Measurements from ENCODE around the gene GREB1.

- no peak for TF ChIP-seq EZH2 (IDR thresholded peaks at IDR 0.05; ENCODE audit: borderline replicate concordance, insufficient read depth, low read length, poor library complexity, severe bottlenecking)
- TF ChIP-seq CTCF (IDR thresholded peaks at IDR 0.05; ENCODE audit: poor library complexity, severe bottlenecking), result no peak
- no peak for TF ChIP-seq EP300 (conservative IDR thresholded peaks at IDR 0.05; ENCODE audit: poor library complexity, severe bottlenecking)
- no peak for TF ChIP-seq POLR2AphosphoS5 (IDR thresholded peaks at IDR 0.05)
- no peak for TF ChIP-seq SMC3 (conservative IDR thresholded peaks at IDR 0.05; ENCODE audit: poor library complexity)
These were observed 84.8 kb downstream of the GREB1 start for GRCh38 chr2:11618708-11619062.

All from neural cell (in vitro differentiated cells).